Naive thymus-derived CD4-positive, alpha-beta T cell (primary cell): ENCODE data around the gene SPOCD1. TPM values are rescaled to one million over a fixed set of nuclear protein-coding genes. Genes with fewer than 3 reads are reported as not detected.

Experiments used
- ATAC-seq: fragments of 150-1000 bp; cut with Tn5 transposase; 2 replicates; pipeline ENCODE4 v1.10.0; 2021; ENCODE audit warnings: mild to moderate bottlenecking, moderate library complexity
- CTCF ChIA-PET: fragments of 350-600 bp; sonication (Branson Sonifier 250); formaldehyde crosslinking; loops from one replicate; lab custom pipeline; 2021; ENCODE audit warnings: antibody characterized with exemption; lab: Charles Lee
- POLR2A ChIA-PET: fragments of 350-600 bp; sonication (Branson Sonifier 250); formaldehyde crosslinking; loops from one replicate; lab custom pipeline; 2021; ENCODE audit warnings: antibody characterized with exemption, inconsistent platforms; lab: Charles Lee
- DNase-seq, 9 donors: peaks; one replicate each; pipeline versions ENCODE4 v3.0.0 to v3.0.0-alpha.2; 2020 to 2022; ENCODE audit warnings: mixed read lengths in 1 of 9
- H3K27ac ChIP-seq: one replicate; pipeline ENCODE4 v1.7.0; 2013; ENCODE audit warnings: mild to moderate bottlenecking, low read depth, low read length, moderate library complexity
- H3K27me3 ChIP-seq, 2 donors: one replicate each; pipeline ENCODE4 v1.7.0; 2013; ENCODE audit warnings: low read length in 2 of 2, mild to moderate bottlenecking in 2 of 2, moderate library complexity in 2 of 2; ENCODE audit not compliant: control insufficient read depth in 2 of 2, insufficient read depth in 2 of 2
- H3K36me3 ChIP-seq, 3 experiments: 1 replicate in 2 of 3; 2 replicates in 1 of 3; pipeline ENCODE4 v1.7.0; 2013; ENCODE audit warnings: low read length in 3 of 3, mild to moderate bottlenecking in 3 of 3, moderate library complexity in 1 of 3; ENCODE audit not compliant: insufficient read depth in 3 of 3, control insufficient read depth in 2 of 3
- H3K4me1 ChIP-seq, 2 donors: one replicate each; pipeline ENCODE4 v1.7.0; 2013; ENCODE audit warnings: low read length in 2 of 2, mild to moderate bottlenecking in 2 of 2, moderate library complexity in 1 of 2; ENCODE audit not compliant: control insufficient read depth in 2 of 2, insufficient read depth in 2 of 2
- H3K4me3 ChIP-seq: 2 replicates; pipeline ENCODE4 v1.7.0; 2013; ENCODE audit warnings: mild to moderate bottlenecking, low read length
- H3K9me3 ChIP-seq, 3 experiments: 1 replicate in 2 of 3; 2 replicates in 1 of 3; pipeline ENCODE4 v1.7.0; 2013; ENCODE audit warnings: low read length in 3 of 3; ENCODE audit not compliant: control insufficient read depth in 2 of 3
- H3K27ac Mint-ChIP-seq, 9 donors: one replicate each; pipeline ENCODE4 v1.8.0; 2020 to 2022; ENCODE audit warnings: mixed read lengths in 9 of 9, mild to moderate bottlenecking in 8 of 9, moderate library complexity in 5 of 9, inconsistent platforms in 2 of 9
- H3K27me3 Mint-ChIP-seq, 5 donors: one replicate each; pipeline ENCODE4 v1.8.0; 2021 to 2022; ENCODE audit warnings: mixed read lengths in 5 of 5, mild to moderate bottlenecking in 1 of 5
- H3K36me3 Mint-ChIP-seq, 5 donors: one replicate each; pipeline ENCODE4 v1.8.0; 2020 to 2022; ENCODE audit warnings: mixed read lengths in 5 of 5, mild to moderate bottlenecking in 3 of 5, inconsistent platforms in 1 of 5
- H3K4me1 Mint-ChIP-seq, 7 donors: one replicate each; pipeline ENCODE4 v1.8.0; 2020 to 2022; ENCODE audit warnings: mixed read lengths in 7 of 7, mild to moderate bottlenecking in 3 of 7, inconsistent platforms in 1 of 7
- H3K4me3 Mint-ChIP-seq, 10 donors: one replicate each; pipeline ENCODE4 v1.8.0; 2020 to 2022; ENCODE audit warnings: mild to moderate bottlenecking in 10 of 10, mixed read lengths in 10 of 10, moderate library complexity in 6 of 10, inconsistent platforms in 2 of 10
- H3K9me3 Mint-ChIP-seq, 11 donors: one replicate each; pipeline ENCODE4 v1.8.0; 2020 to 2022; ENCODE audit warnings: mixed read lengths in 11 of 11, mild to moderate bottlenecking in 4 of 11, inconsistent platforms in 1 of 11, moderate library complexity in 1 of 11
- intact Hi-C, 2 donors: fragments of 100-400 bp; cut with micrococcal nuclease; formaldehyde crosslinking; loops; one replicate each; pipeline ENCODE4 v1.15.1; 2023
- polyA plus RNA-seq, 2 donors: library from polyadenylated mRNA; unstranded; fragments of 300-500 nt; fragmentation: Illumina TruSeq; gene quantifications; one replicate each; pipeline ENCODE4 v1.2.3, GENCODE V29; 2021
- total RNA-seq, 6 experiments: library from RNA in 5 of 6; stranded (reverse) in 5 of 6; gene quantifications; 1 replicate in 5 of 6; 2 replicates in 1 of 6; pipeline ENCODE4 v1.2.3 and lab custom pipeline; 2021 to 2026

The SPOCD1 gene
- total and polyA plus RNA-seq, 7 experiments from 2014 or later = 0.21 to 0.38 TPM; not detected in 5

GRCh38 chr1:31843506-31843905 is 27.7 kb upstream of the SPOCD1 start:
- POLR2A ChIA-PET = interaction anchor here (0.8 to 1.1 kb wide), 3 partner anchors 8 to 17 kb away, joined by 3 to 7 read pairs (median 3); no protein-coding TSS in a partner anchor

DNA sequence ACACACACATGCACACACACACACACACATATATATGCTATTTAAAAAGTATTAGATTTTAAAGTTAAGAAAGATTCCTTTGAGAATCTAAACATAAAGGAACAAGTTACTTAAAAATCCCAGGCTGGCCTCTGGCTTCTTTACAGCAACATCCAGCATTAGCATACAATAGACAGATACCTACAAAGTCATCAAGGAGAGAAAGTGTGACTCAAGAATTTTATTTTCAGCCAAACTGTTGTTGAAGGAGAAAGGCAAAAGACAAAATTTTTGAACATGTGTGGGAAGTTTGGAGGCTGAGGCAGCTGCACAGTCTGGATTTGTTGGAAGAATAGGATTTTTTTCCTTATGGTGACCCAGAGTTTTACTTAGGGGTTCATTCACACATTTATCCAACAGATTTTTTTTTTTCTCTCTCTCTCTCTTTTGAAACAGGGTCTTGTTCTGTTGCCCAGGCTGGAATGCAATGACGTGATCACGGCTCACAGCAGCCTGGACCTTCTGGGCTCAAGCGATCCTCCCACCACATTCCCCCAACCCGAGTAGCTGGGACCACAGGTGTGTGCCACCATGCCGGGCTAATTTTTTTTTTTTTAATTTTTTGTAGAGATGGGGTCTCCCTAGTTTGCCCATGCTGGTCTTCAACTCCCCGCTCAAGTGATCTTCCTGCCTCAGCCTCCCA is 24.0 kb upstream of the SPOCD1 start:
- H3K27ac ChIP-seq = no peak overlapping the region
- no peaks in the 10 kb centered on the region for H3K9me3 ChIP-seq
- H3K36me3 Mint-ChIP-seq = no peaks in the 10 kb centered on the region
- intact Hi-C loops = no loop called here
- ATAC-seq (no peak), DNase-seq (no peak)
- H3K27me3 ChIP-seq = no peaks in the 10 kb centered on the region
- H3K4me1 Mint-ChIP-seq = peaks cover 11 to 50% (median 32%) of the 10 kb centered on the region in 7 donors
- ChIA-PET CTCF (no interaction called here), POLR2A (interaction anchor here (0.6 kb wide), 1 partner anchor 13 kb away, joined by 3 read pairs; no protein-coding TSS in a partner anchor)
- no peaks in the 10 kb centered on the region for H3K4me1 ChIP-seq
- no peaks in the 10 kb centered on the region for H3K36me3 ChIP-seq
- H3K4me3 ChIP-seq = no peak overlapping the region
- H3K4me3 Mint-ChIP-seq = no peak overlapping the region
- no peak overlapping the region for H3K27ac Mint-ChIP-seq
- H3K27me3 Mint-ChIP-seq = no peaks in the 10 kb centered on the region
- H3K9me3 Mint-ChIP-seq = no peaks in the 10 kb centered on the region

More at GRCh38 chr1:31843506-31843905, 27.7 kb upstream of the SPOCD1 start:
- Histone ChIP-seq H3K36me3 (no peaks in the 10 kb centered on the region), H3K4me3 (no peak overlapping the region), H3K9me3 (no peaks in the 10 kb centered on the region), H3K4me1 (peaks cover 7 to 28% of the 10 kb centered on the region in 2 donors), H3K27ac (no peak overlapping the region), H3K27me3 (no peaks in the 10 kb centered on the region)
- intact Hi-C loops = no loop called here
- H3K4me3 Mint-ChIP-seq = peak overlapping the region in 2 of 10 donors; percentile 7 to 25
- H3K27me3 Mint-ChIP-seq = no peaks in the 10 kb centered on the region
- peaks cover 37 to 67% (median 53%) of the 10 kb centered on the region in 7 donors for H3K4me1 Mint-ChIP-seq
- DNase-seq (no peak), ATAC-seq (no peak)
- peaks cover 0 to 2% (median 0%) of the 10 kb centered on the region in 5 donors for H3K36me3 Mint-ChIP-seq
- peak overlapping the region in 5 of 9 donors; percentile 32 to 82 (median 39) for H3K27ac Mint-ChIP-seq
- CTCF ChIA-PET = interaction anchor here (0.7 kb wide), 2 partner anchors 80 to 844 kb away, joined by 3 to 5 read pairs; no protein-coding TSS in a partner anchor
- H3K9me3 Mint-ChIP-seq = no peaks in the 10 kb centered on the region

DNA sequence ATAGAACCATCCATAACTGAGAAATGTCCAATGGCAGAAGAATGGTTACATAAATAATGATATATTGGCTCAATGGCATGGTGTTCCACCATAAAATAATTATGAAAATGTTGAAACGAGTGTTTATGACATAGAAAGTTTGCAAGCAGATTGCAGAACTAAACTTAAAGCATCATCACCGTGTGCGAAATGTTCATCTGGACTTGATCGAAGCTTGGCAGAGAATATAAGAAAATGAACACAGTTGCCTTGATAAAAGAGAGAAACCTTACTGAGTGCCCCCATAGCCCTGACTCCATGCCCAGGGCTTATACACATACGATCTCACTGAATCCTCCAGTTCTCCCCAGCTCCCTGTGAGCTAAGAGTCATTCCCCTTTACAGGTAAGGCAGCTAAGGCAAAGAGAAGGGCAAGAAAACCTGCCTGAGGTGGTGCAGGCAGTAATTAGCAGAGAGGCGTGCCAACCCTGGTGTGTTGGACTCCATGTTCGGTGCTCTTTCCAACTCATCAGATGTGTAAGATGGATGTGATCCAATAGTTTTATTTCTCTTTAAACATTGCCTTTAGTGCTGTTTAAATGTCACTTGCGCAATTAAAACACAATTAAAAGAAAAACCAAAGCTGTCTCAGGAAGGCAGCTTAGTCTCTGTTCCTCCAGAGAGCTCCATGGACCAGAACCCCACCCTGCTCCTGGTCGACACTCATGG is 21.8 kb upstream of the SPOCD1 start:
- ChIA-PET POLR2A (interaction anchor here (0.8 to 2.7 kb wide), 5 partner anchors 11 to 30 kb away, joined by 3 to 8 read pairs (median 3); partner anchors contain the start of gene SPOCD1), CTCF (interaction anchor here (1.0 to 1.1 kb wide), 2 partner anchors 20 to 40 kb away, joined by 3 read pairs; no protein-coding TSS in a partner anchor)
- H3K4me3 Mint-ChIP-seq = no peak overlapping the region
- no peak for ATAC-seq
- DNase-seq = no peak
- Histone ChIP-seq H3K27ac (no peak overlapping the region), H3K4me1 (peaks cover 0 to 4% of the 10 kb centered on the region in 2 donors), H3K9me3 (no peaks in the 10 kb centered on the region), H3K27me3 (no peaks in the 10 kb centered on the region), H3K4me3 (no peak overlapping the region), H3K36me3 (no peaks in the 10 kb centered on the region)
- no peaks in the 10 kb centered on the region for H3K27me3 Mint-ChIP-seq
- peak overlapping the region in 2 of 9 donors; percentile 24 to 48 for H3K27ac Mint-ChIP-seq
- H3K9me3 Mint-ChIP-seq = no peaks in the 10 kb centered on the region
- H3K36me3 Mint-ChIP-seq = no peaks in the 10 kb centered on the region
- intact Hi-C loops = no loop called here
- H3K4me1 Mint-ChIP-seq = peaks cover 0 to 47% (median 24%) of the 10 kb centered on the region in 7 donors

GRCh38 chr1:31836638-31837037 is 20.8 kb upstream of the SPOCD1 start:
- ATAC-seq (no peak), DNase-seq (no peak)
- H3K9me3 Mint-ChIP-seq = no peaks in the 10 kb centered on the region
- peak overlapping the region in 1 of 10 donors; percentile 47 for H3K4me3 Mint-ChIP-seq
- CTCF ChIA-PET = interaction anchor here (0.9 to 1.2 kb wide), 3 partner anchors 19 to 127 kb away, joined by 3 read pairs; no protein-coding TSS in a partner anchor
- POLR2A ChIA-PET = interaction anchor here (0.6 to 2.7 kb wide), 5 partner anchors 10 to 406 kb away, joined by 3 to 8 read pairs (median 4); no protein-coding TSS in a partner anchor
- peak overlapping the region in 3 of 9 donors; percentile 3 to 35 (median 13) for H3K27ac Mint-ChIP-seq
- Histone ChIP-seq H3K4me3 (no peak overlapping the region), H3K36me3 (no peaks in the 10 kb centered on the region), H3K4me1 (peaks cover 0 to 4% of the 10 kb centered on the region in 2 donors), H3K27me3 (no peaks in the 10 kb centered on the region), H3K27ac (no peak overlapping the region), H3K9me3 (no peaks in the 10 kb centered on the region)
- H3K27me3 Mint-ChIP-seq = no peaks in the 10 kb centered on the region
- H3K36me3 Mint-ChIP-seq = no peaks in the 10 kb centered on the region
- peaks cover 0 to 45% (median 25%) of the 10 kb centered on the region in 7 donors for H3K4me1 Mint-ChIP-seq
- intact Hi-C loops = no loop called here

- peaks cover 0 to 47% (median 28%) of the 10 kb centered on the region in 7 donors for H3K4me1 Mint-ChIP-seq
- Histone ChIP-seq H3K27me3 (no peaks in the 10 kb centered on the region), H3K4me1 (peaks cover 0 to 4% of the 10 kb centered on the region in 2 donors), H3K36me3 (no peaks in the 10 kb centered on the region), H3K27ac (no peak overlapping the region), H3K9me3 (no peaks in the 10 kb centered on the region), H3K4me3 (no peak overlapping the region)
- H3K4me3 Mint-ChIP-seq = no peak overlapping the region
- CTCF ChIA-PET = interaction anchor here (0.9 to 1.5 kb wide), 6 partner anchors 10 to 168 kb away, joined by 3 to 4 read pairs (median 4); no protein-coding TSS in a partner anchor
- no peaks in the 10 kb centered on the region for H3K36me3 Mint-ChIP-seq
- no peak overlapping the region for H3K27ac Mint-ChIP-seq
- POLR2A ChIA-PET = interaction anchor here (0.5 to 2.7 kb wide), 7 partner anchors 9 to 137 kb away, joined by 3 to 8 read pairs (median 3); no protein-coding TSS in a partner anchor
- H3K9me3 Mint-ChIP-seq = no peaks in the 10 kb centered on the region
- no peak for ATAC-seq
- no peaks in the 10 kb centered on the region for H3K27me3 Mint-ChIP-seq
- intact Hi-C loops = no loop called here
- DNase-seq = no peak
These were observed 19.6 kb upstream of the SPOCD1 start for GRCh38 chr1:31835415-31835814.

DNA sequence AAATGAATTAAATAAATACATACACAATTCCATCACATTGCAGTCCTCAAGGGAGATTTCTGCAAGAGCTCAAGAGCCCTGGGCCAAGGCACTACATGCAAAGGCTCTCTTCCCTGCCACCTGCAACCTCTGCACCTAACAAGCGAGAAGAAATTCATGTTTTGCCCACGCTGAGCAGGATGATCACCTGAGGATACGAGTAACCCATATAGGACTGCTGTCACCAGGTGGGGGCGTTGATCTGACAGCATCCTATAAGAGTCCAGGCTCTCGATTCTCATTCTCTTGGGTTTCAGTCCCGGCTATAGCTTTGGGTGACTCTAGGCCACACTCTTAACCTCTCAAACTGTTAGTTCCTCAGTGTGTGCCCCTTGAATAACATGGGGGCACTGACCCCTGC is 18.7 kb upstream of the SPOCD1 start:
- Histone ChIP-seq H3K36me3 (no peaks in the 10 kb centered on the region), H3K4me1 (peaks cover 0 to 4% of the 10 kb centered on the region in 2 donors), H3K9me3 (no peaks in the 10 kb centered on the region), H3K27me3 (no peaks in the 10 kb centered on the region), H3K4me3 (no peak overlapping the region), H3K27ac (no peak overlapping the region)
- H3K9me3 Mint-ChIP-seq = no peaks in the 10 kb centered on the region
- peaks cover 0 to 44% (median 28%) of the 10 kb centered on the region in 7 donors for H3K4me1 Mint-ChIP-seq
- ChIA-PET POLR2A (interaction anchor here (1.5 kb wide), 1 partner anchor 10 kb away, joined by 3 read pairs; no protein-coding TSS in a partner anchor), CTCF (interaction anchor here (0.7 to 1.5 kb wide), 4 partner anchors 101 to 238 kb away, joined by 3 to 4 read pairs (median 4); no protein-coding TSS in a partner anchor)
- no peaks in the 10 kb centered on the region for H3K27me3 Mint-ChIP-seq
- no peaks in the 10 kb centered on the region for H3K36me3 Mint-ChIP-seq
- H3K4me3 Mint-ChIP-seq = no peak overlapping the region
- H3K27ac Mint-ChIP-seq = no peak overlapping the region
- intact Hi-C loops = no loop called here
- DNase-seq (no peak), ATAC-seq (no peak)
